H1 (cell line): ENCODE measurements around the gene HECTD1. TPM values are rescaled to one million over a fixed set of nuclear protein-coding genes. Genes with fewer than 3 reads are reported as not detected.

ENCODE experiments used
- KDM1A ChIP-seq: fragments of 200-600, 300-600 bp; sonication (generic); IDR thresholded peaks from 2 replicates; pipeline ENCODE4 v1.7.1; 2016; ENCODE audit warnings: mild to moderate bottlenecking, low read length, borderline replicate concordance
- MAFK ChIP-seq: IDR thresholded peaks from 2 replicates; pipeline ENCODE4 v1.6.1; 2012; ENCODE audit warnings: low read depth, mild to moderate bottlenecking, improper control_type of control experiment, low read length
- RXRA ChIP-seq: IDR thresholded peaks from 2 replicates; pipeline ENCODE4 v1.6.1; 2011; ENCODE audit warnings: low read depth, mild to moderate bottlenecking, low read length, moderate library complexity; ENCODE audit not compliant: insufficient read depth
- polyA plus RNA-seq, 7 experiments: library from polyadenylated mRNA; depleted of rRNA in 3 of 7; stranded (reverse) in 5 of 7; unstranded in 2 of 7; fragments of >200 nt in 5 of 7; fragments of 200-250 nt in 2 of 7; gene quantifications; 1 replicate in 5 of 7; 2 replicates in 1 of 7; 4 replicates in 1 of 7; pipeline versions ENCODE4 v1.2.1 to v1.2.3, GENCODE V29; 2011 to 2013; ENCODE audit warnings: missing spikeins in 2 of 7, mixed read lengths in 2 of 7
- total RNA-seq: library from RNA; stranded (reverse); fragmentation: NEBNext Ultra II Directional; extraction: Animal tissue kit (Norgen Biotek cat#: 25700); gene quantifications from 2 replicates; pipeline ENCODE4 v1.2.1, GENCODE V29; 2021
- TF ChIP-seq, protein P1 (sequence below): IDR thresholded peaks from 2 replicates; pipeline ENCODE4 v1.6.1; 2012; ENCODE audit warnings: inconsistent platforms

Gene HECTD1
- total and polyA plus RNA-seq, 2 of the 8 experiments (the other 6 are each of a cell fraction or from before 2014, with no cell fraction given): 44.7 to 105 TPM

DNA sequence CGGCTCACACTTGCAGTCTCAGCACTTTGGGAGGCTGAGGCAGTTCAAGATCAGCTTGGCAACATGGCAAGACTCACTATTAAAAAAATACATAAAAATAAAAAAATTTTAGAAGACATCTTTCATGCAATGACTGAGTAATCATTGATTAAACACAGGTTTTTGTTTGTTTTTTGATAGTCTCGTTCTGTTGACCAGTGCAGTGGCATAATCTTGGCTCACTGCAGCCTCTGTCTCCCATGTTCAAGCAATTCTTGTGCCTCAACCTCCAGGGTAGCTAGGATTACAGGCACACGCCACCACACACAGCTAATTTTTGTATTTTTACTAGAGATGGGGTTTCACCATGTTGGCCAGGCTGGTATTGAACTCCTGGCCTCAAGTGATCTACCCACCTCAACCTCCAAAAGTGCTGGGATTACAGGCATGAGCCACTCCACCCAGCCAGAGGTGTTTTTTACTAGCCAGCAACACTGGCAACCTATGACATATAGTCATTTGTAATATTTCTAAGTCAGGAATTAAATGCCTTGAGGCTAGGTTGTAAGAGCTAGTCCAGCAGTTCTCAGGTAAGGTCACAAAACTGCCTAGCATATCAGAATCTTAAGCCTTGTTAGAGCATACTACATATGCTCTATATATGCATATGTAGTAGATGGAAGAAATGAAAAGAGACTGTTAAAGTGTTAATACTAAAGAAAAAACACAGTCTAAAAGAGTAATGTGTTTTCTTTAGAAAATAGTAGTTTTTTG is 27.1 kb downstream of the HECTD1 start (continued):
- no peak for TF ChIP-seq MAFK
- no peak for TF ChIP-seq KDM1A
- TF ChIP-seq, protein P1, sequence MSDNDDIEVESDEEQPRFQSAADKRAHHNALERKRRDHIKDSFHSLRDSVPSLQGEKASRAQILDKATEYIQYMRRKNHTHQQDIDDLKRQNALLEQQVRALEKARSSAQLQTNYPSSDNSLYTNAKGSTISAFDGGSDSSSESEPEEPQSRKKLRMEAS: no peak
- TF ChIP-seq RXRA: no peak
